ENCODE data around the gene CNTN5. TPM values are rescaled to one million over a fixed set of nuclear protein-coding genes. Genes with fewer than 3 reads are reported as not detected.

Gene CNTN5
- total RNA-seq, 1 experiment from 2014 or later: not detected

DNA sequence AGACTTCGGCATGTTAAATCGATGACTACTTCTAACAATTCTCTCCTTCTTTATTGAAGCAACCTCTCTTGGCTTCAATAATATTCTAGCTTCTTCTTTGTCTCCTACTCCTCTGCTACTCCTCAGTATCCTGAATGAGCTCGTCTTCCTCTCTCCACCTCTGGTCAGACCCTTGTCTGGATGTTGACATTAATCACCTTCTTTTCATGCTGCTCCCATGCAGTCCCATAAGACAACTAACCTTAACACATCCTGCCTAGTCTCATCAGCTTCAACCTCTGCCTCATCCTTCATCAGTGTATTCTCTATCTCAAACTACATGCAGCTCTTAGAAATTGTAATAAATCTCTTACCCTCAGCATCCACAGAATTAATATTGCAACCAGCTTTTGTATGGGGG, 695.6 kb downstream of the CNTN5 start:
- TF ChIP-seq, protein P1, sequence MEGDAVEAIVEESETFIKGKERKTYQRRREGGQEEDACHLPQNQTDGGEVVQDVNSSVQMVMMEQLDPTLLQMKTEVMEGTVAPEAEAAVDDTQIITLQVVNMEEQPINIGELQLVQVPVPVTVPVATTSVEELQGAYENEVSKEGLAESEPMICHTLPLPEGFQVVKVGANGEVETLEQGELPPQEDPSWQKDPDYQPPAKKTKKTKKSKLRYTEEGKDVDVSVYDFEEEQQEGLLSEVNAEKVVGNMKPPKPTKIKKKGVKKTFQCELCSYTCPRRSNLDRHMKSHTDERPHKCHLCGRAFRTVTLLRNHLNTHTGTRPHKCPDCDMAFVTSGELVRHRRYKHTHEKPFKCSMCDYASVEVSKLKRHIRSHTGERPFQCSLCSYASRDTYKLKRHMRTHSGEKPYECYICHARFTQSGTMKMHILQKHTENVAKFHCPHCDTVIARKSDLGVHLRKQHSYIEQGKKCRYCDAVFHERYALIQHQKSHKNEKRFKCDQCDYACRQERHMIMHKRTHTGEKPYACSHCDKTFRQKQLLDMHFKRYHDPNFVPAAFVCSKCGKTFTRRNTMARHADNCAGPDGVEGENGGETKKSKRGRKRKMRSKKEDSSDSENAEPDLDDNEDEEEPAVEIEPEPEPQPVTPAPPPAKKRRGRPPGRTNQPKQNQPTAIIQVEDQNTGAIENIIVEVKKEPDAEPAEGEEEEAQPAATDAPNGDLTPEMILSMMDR (IDR thresholded peaks at IDR 0.05; ENCODE audit: unreplicated experiment): no peak
- no peak overlapping the region for H3K27ac Mint-ChIP-seq (ENCODE audit: low read depth, unreplicated experiment)
- no peaks in the 10 kb centered on the region for H3K4me1 Mint-ChIP-seq (ENCODE audit: insufficient read depth, unreplicated experiment)
- H3K4me3 Mint-ChIP-seq (ENCODE audit: unreplicated experiment): no peak overlapping the region
- CTCF ChIA-PET: interaction anchor here (0.6 to 0.8 kb wide), 3 partner anchors 22 to 1204 kb away, joined by 3 read pairs; no protein-coding TSS in a partner anchor
- H3K9me3 Mint-ChIP-seq (ENCODE audit: unreplicated experiment): peaks cover 7% of the 10 kb centered on the region
- H3K27me3 Mint-ChIP-seq (ENCODE audit: insufficient read depth, unreplicated experiment): peaks cover 93% of the 10 kb centered on the region
- no peak for DNase-seq (ENCODE audit: unreplicated experiment)
- intact Hi-C loops (cut with micrococcal nuclease): no loop called here
- no peaks in the 10 kb centered on the region for H3K36me3 Mint-ChIP-seq (ENCODE audit: insufficient read depth, unreplicated experiment)
- POLR2A ChIA-PET: no interaction called here
- BruUV-seq (replicated peaks): no TSS peak

DNA sequence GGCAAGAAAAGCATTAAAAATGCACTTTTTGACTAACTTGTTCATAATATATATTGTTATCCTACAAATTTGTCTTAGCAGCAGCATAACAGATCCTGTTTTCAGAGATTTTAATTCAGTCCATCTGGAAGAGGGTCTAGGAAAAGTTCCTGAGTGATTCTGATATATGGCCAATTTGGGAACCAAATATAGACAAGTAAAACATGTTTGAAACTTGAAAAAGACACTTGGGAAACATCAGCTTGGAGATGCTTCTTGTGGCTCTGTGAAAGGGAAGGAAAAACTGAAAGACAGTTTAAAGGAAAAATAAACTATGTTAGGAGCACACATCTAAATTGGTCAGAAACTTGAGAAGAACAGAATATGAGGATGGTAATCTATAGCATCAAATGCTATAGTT, 697.5 kb downstream of the CNTN5 start:
- no peak overlapping the region for H3K27ac Mint-ChIP-seq (ENCODE audit: low read depth, unreplicated experiment)
- POLR2A ChIA-PET: no interaction called here

DNA sequence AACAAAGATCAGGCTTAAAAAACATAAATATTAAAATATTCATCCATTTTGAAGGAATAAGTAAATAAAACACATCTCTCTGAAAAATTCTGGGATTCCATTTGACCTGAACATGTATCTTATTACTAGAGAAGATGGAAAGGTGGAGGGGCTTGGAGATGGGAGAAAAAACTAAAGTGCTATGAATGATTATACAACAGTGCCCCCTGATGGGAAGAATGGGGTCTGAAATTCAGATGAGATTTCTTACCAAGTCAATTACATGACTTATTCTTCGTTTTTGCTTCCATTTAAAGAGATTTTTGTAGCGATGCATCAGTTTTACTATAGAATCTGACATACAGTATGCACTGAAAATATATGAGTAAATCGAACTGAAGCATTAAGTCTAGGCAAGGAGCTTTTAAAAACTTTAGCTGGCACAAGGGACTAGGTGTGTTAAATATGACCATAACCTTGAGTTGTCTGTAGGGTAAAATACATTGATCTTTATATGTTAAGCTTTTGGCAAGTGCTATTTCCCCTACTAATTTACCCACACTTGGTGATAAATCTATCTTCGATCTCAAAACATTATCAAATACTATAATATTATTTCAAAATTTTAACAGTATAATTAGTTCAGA, 718.8 kb downstream of the CNTN5 start:
- peaks cover 76% of the 10 kb centered on the region for H3K27me3 Mint-ChIP-seq (ENCODE audit: insufficient read depth, unreplicated experiment)
- TF ChIP-seq, protein P1 (IDR thresholded peaks at IDR 0.05; ENCODE audit: unreplicated experiment): peak; percentile 55

More for the DNA sequence above, 697.5 kb downstream of the CNTN5 start:
- intact Hi-C loops (cut with micrococcal nuclease): no loop called here
- Mint-ChIP-seq H3K4me1 (ENCODE audit: insufficient read depth, unreplicated experiment) (no peaks in the 10 kb centered on the region), H3K4me3 (ENCODE audit: unreplicated experiment) (no peak overlapping the region), H3K27me3 (ENCODE audit: insufficient read depth, unreplicated experiment) (peaks cover 94% of the 10 kb centered on the region), H3K36me3 (ENCODE audit: insufficient read depth, unreplicated experiment) (no peaks in the 10 kb centered on the region), H3K9me3 (ENCODE audit: unreplicated experiment) (peaks cover under 1% of the 10 kb centered on the region)
- no TSS peak for BruUV-seq (replicated peaks)
- DNase-seq (ENCODE audit: unreplicated experiment): no peak
- CTCF ChIA-PET: interaction anchor here (0.6 kb wide), 1 partner anchor 21 kb away, joined by 3 read pairs; no protein-coding TSS in a partner anchor
- TF ChIP-seq, protein P1 (IDR thresholded peaks at IDR 0.05; ENCODE audit: unreplicated experiment): no peak

DNA sequence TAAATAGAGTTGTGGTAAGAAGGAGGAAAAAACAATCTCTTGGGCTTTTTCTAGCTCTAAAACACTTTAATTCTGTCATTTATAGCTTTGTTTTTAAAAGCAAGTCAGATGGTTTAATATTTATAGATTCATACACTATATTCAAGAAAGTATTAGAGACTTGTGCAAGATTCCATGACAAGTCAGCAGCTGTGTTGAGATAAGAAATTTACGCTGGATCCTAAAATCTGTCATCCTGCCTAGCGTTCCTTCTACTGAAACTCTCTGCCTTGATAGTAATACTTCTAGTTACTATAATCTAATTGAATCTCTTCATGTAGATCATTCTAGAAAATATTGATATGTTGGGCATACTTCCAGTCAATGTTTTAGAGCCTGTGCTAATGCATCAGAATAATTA, 721.8 kb downstream of the CNTN5 start:
- Mint-ChIP-seq H3K4me1 (ENCODE audit: insufficient read depth, unreplicated experiment) (no peaks in the 10 kb centered on the region), H3K36me3 (ENCODE audit: insufficient read depth, unreplicated experiment) (no peaks in the 10 kb centered on the region), H3K9me3 (ENCODE audit: unreplicated experiment) (no peaks in the 10 kb centered on the region), H3K27ac (ENCODE audit: low read depth, unreplicated experiment) (no peak overlapping the region), H3K27me3 (ENCODE audit: insufficient read depth, unreplicated experiment) (peaks cover 80% of the 10 kb centered on the region), H3K4me3 (ENCODE audit: unreplicated experiment) (no peak overlapping the region)
- DNase-seq (ENCODE audit: unreplicated experiment): no peak
- BruUV-seq (replicated peaks): no TSS peak
- POLR2A ChIA-PET: interaction anchor here (1.0 kb wide), 1 partner anchor 12 kb away, joined by 3 read pairs; no protein-coding TSS in a partner anchor
- intact Hi-C loops (cut with micrococcal nuclease): no loop called here
- CTCF ChIA-PET: interaction anchor here (0.6 kb wide), 1 partner anchor 700 kb away, joined by 3 read pairs; no protein-coding TSS in a partner anchor
- TF ChIP-seq, protein P1 (IDR thresholded peaks at IDR 0.05; ENCODE audit: unreplicated experiment): no peak

More for the DNA sequence above, 718.8 kb downstream of the CNTN5 start:
- Mint-ChIP-seq H3K36me3 (ENCODE audit: insufficient read depth, unreplicated experiment) (no peaks in the 10 kb centered on the region), H3K27ac (ENCODE audit: low read depth, unreplicated experiment) (no peak overlapping the region), H3K9me3 (ENCODE audit: unreplicated experiment) (no peaks in the 10 kb centered on the region), H3K4me1 (ENCODE audit: insufficient read depth, unreplicated experiment) (no peaks in the 10 kb centered on the region), H3K4me3 (ENCODE audit: unreplicated experiment) (no peak overlapping the region)
- POLR2A ChIA-PET: no interaction called here
- DNase-seq (ENCODE audit: unreplicated experiment): peak; percentile 47
- no TSS peak for BruUV-seq (replicated peaks)
- CTCF ChIA-PET: interaction anchor here (0.6 to 1.6 kb wide), 12 partner anchors 10 to 1139 kb away, joined by 3 to 10 read pairs (median 3); no protein-coding TSS in a partner anchor
- intact Hi-C loops (cut with micrococcal nuclease): loop anchor here (5.0 kb wide), 1 partner anchor 722 kb away; no protein-coding TSS in a partner anchor

Measured in MCF 10A (cell line).